Heart left ventricle (tissue), 13 donors: ENCODE data around the gene ENOX1.

Experiments
- CTCF ChIP-seq, 12 donors: fragments of 200-600 bp; sonication (generic) in 4 of 12; IDR thresholded peaks; one replicate each; pipeline versions ENCODE4 v1.5.0 to v1.8.0; 2018 to 2022; ENCODE audit warnings: antibody characterized with exemption in 12 of 12, mild to moderate bottlenecking in 5 of 12
- POLR2A ChIP-seq, 2 donors: fragments of 450-650 bp; IDR thresholded peaks; one replicate each; pipeline ENCODE4 v1.6.1; 2017; ENCODE audit warnings: antibody characterized with exemption in 2 of 2, mild to moderate bottlenecking in 2 of 2, moderate library complexity in 2 of 2
- donor health status: ischemic (EF 13 %, LVEDD 7.1; RV severe dilation, severe dysfunction).
- donor health status: DM: no; HTN: yes; CAD: no.
- donor health status: DM: no; HTN: no; CAD: no.
- donor health status: ischemic (EF 25% LVEDD 6.9; RV normal size, moderate dysfunction).
- donor health status: ischemic (EF 25% LVEDD 5.7; RV mildly dilated, moderate dysfunction).
- donor health status: ischemic (EF 35%, LVEDD 5.7; RV mildly dilated, moderate dysfunction).
- donor health status: nonischemic (EF 11% LVEDD 7.7; RV severe dilation, severe dysfunction).
- donor health status: DM: yes; HTN: yes; CAD: no.
- donor health status: PGD.
- donor health status: ischemic (EF 29% LVEDD 5.4; RV normal size, mild dysfunction).
- donor health status: nonischemic (EF 23%, LVEDD 6.1; RV moderate dilation, normal function).

DNA sequence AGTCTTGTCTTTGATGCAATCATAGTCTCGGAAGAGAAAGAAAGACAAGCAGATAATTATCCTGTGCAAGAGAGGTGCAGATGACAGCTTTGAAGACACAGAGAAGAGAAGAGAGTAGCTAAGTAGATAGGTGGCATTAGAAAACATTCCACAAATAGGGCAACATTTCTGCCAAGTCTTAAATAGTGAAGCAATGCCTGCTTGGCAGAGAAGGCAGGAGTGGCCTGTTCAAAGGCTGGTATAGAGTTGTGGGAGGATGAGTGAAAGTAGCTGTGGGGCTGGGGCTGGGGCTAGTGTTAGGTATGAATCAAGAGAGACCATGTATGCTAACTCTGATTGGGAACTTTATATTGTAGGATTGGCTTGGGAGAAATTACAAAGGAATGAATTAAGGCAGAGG is 457.9 kb downstream of the ENOX1 start:
- TF ChIP-seq POLR2A (IDR thresholded peaks at IDR 0.05): no peak
- no peak for TF ChIP-seq CTCF (IDR thresholded peaks at IDR 0.05)
